ENCODE data around the gene S100A9. TPM values are rescaled to one million over a fixed set of nuclear protein-coding genes. Genes with fewer than 3 reads are reported as not detected.

S100A9 gene
- total and polyA plus RNA-seq, 2 of the 4 experiments (the other 2 are of a cell fraction), result not detected

DNA sequence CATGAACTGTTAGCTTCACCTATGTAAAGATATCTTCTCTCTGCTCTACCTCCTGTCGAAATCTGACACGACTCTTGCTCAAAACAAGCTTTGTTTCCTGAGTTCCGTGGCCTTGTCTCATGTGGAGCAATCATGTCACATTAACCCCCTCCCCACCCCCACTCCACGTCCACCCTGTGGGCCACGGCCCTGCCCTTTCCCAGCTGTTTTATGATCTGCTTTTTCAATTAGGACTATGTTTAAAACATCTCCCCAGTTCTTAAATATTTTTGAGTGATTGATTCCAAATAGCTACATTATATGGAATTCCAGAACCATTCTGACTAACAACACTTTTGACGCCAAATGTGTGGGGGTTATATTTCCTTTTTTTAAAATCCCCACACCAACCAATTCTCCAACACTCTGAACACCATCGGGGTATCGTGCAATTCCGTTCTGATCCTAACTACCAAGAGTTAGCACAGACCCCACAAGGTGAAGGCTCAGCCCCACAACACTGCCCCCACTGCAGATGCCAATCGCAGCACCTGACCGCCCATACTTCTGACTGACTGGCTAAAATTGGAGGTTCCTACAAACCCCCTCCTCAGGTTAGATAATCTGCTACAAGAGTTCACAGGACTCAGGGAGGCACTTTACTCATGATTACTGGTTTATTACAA lies 45.9 kb downstream of the S100A9 start:
- TF ChIP-seq, protein P1, sequence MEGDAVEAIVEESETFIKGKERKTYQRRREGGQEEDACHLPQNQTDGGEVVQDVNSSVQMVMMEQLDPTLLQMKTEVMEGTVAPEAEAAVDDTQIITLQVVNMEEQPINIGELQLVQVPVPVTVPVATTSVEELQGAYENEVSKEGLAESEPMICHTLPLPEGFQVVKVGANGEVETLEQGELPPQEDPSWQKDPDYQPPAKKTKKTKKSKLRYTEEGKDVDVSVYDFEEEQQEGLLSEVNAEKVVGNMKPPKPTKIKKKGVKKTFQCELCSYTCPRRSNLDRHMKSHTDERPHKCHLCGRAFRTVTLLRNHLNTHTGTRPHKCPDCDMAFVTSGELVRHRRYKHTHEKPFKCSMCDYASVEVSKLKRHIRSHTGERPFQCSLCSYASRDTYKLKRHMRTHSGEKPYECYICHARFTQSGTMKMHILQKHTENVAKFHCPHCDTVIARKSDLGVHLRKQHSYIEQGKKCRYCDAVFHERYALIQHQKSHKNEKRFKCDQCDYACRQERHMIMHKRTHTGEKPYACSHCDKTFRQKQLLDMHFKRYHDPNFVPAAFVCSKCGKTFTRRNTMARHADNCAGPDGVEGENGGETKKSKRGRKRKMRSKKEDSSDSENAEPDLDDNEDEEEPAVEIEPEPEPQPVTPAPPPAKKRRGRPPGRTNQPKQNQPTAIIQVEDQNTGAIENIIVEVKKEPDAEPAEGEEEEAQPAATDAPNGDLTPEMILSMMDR (conservative IDR thresholded peaks at IDR 0.05; ENCODE audit: low read depth, low read length), result no peak
- TF ChIP-seq NFE2L2 (IDR thresholded peaks at IDR 0.05; ENCODE audit: low read depth, low read length), result no peak
- TF ChIP-seq MAFK (IDR thresholded peaks at IDR 0.05; ENCODE audit: low read depth, low read length), result no peak
- TF ChIP-seq, protein P2, sequence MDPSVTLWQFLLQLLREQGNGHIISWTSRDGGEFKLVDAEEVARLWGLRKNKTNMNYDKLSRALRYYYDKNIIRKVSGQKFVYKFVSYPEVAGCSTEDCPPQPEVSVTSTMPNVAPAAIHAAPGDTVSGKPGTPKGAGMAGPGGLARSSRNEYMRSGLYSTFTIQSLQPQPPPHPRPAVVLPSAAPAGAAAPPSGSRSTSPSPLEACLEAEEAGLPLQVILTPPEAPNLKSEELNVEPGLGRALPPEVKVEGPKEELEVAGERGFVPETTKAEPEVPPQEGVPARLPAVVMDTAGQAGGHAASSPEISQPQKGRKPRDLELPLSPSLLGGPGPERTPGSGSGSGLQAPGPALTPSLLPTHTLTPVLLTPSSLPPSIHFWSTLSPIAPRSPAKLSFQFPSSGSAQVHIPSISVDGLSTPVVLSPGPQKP (IDR thresholded peaks at IDR 0.05; ENCODE audit: borderline replicate concordance, low read depth, low read length), result no peak
- TF ChIP-seq, protein P3, sequence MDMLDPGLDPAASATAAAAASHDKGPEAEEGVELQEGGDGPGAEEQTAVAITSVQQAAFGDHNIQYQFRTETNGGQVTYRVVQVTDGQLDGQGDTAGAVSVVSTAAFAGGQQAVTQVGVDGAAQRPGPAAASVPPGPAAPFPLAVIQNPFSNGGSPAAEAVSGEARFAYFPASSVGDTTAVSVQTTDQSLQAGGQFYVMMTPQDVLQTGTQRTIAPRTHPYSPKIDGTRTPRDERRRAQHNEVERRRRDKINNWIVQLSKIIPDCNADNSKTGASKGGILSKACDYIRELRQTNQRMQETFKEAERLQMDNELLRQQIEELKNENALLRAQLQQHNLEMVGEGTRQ (IDR thresholded peaks at IDR 0.05; ENCODE audit: low read depth, low read length), result no peak
- no peak for TF ChIP-seq CEBPB (IDR thresholded peaks at IDR 0.05; ENCODE audit: low read depth, low read length)
- TF ChIP-seq SMC3 (IDR thresholded peaks at IDR 0.05; ENCODE audit: low read depth, low read length), result no peak
- TF ChIP-seq FOS (IDR thresholded peaks at IDR 0.05; ENCODE audit: low read depth, low read length), result no peak
- TF ChIP-seq MAZ (IDR thresholded peaks at IDR 0.05; ENCODE audit: borderline replicate concordance, low read depth, low read length), result no peak
- TF ChIP-seq BHLHE40 (IDR thresholded peaks at IDR 0.05; ENCODE audit: low read depth, low read length), result no peak
- TF ChIP-seq RFX5 (IDR thresholded peaks at IDR 0.05; ENCODE audit: low read depth, low read length), result no peak
- TF ChIP-seq POLR2A (IDR thresholded peaks at IDR 0.05; ENCODE audit: low read depth, low read length), result no peak
- TF ChIP-seq RAD21 (IDR thresholded peaks at IDR 0.05; ENCODE audit: low read length), result no peak
- no peak for TF ChIP-seq RCOR1 (IDR thresholded peaks at IDR 0.05; ENCODE audit: insufficient replicate concordance, low read length)
- no peak for TF ChIP-seq MXI1 (IDR thresholded peaks at IDR 0.05; ENCODE audit: borderline replicate concordance, low read depth, low read length)
- no peak for TF ChIP-seq CHD1 (IDR thresholded peaks at IDR 0.05; ENCODE audit: low read depth, low read length)
- no peak overlapping the region for H3K4me2 ChIP-seq (ENCODE audit: low read depth, low read length)
- BruUV-seq (replicated peaks), result no TSS peak
- H3K9me1 ChIP-seq (ENCODE audit: insufficient read depth, low read length), result no peaks in the 10 kb centered on the region
- no peak overlapping the region for H2BK5ac ChIP-seq (ENCODE audit: low read depth, low read length, poor library complexity, severe bottlenecking)
- no peak overlapping the region for H2BK20ac ChIP-seq (ENCODE audit: low read depth, low read length)
- intact Hi-C loops (cut with micrococcal nuclease) (no loop called here), dilution Hi-C loops (cut with HindIII; ENCODE audit: low sequenced_read_pairs, unreplicated experiment) (no loop called here), in situ Hi-C loops (cut with MboI; ENCODE audit: low sequenced_read_pairs) (no loop called here)
- no peak overlapping the region for H2BK15ac ChIP-seq (ENCODE audit: low read depth, low read length)
- no peak overlapping the region for H3K9ac ChIP-seq (ENCODE audit: low read depth, low read length)
- H4K8ac ChIP-seq (ENCODE audit: low read depth in 2 of 2, low read length in 2 of 2), result no peak overlapping the region
- H3K9me3 ChIP-seq (ENCODE audit: control insufficient read depth, insufficient read depth, low read length), result no peaks in the 10 kb centered on the region
- H2AK9ac ChIP-seq (replicated peaks; ENCODE audit: low read depth, low read length, poor library complexity), result no peak overlapping the region
- DNase-seq (no peak), ATAC-seq (ENCODE audit: low read depth) (no peak)
- H3K4ac ChIP-seq (ENCODE audit: low read depth, low read length), result no peak overlapping the region
- H2BK120ac ChIP-seq (ENCODE audit: low read depth, low read length), result no peak overlapping the region
- no peaks in the 10 kb centered on the region for H3K79me1 ChIP-seq (ENCODE audit: low read depth in 1 of 2, low read length in 2 of 2)
- H4K20me1 ChIP-seq (ENCODE audit: insufficient read depth, low read length), result no peaks in the 10 kb centered on the region
- H3K4me3 ChIP-seq (ENCODE audit: insufficient read depth, low read depth, low read length), result no peak overlapping the region
- WGBS, 2 experiments (ENCODE audit: extremely low coverage in 2 of 2, insufficient read length in 1 of 2), result 42% methylated on average over 3 of the region's 11 CpGs; no CpG with 5 or more reads in 1 of the 2 experiments
- H3K4me1 ChIP-seq (ENCODE audit: control insufficient read depth, insufficient read depth, low read length), result no peaks in the 10 kb centered on the region
- ChIA-PET CTCF (no interaction called here), POLR2A (ENCODE audit: unreplicated experiment) (no interaction called here)
- no peak overlapping the region for H2AK5ac ChIP-seq (ENCODE audit: low read depth, low read length)
- H3K27ac ChIP-seq (ENCODE audit: insufficient read depth, low read length), result no peak overlapping the region
- no peaks in the 10 kb centered on the region for H3K36me3 ChIP-seq (ENCODE audit: control insufficient read depth, insufficient read depth, low read length)
- H3K23ac ChIP-seq (ENCODE audit: low read depth, low read length), result no peak overlapping the region
- H2AFZ ChIP-seq (replicated peaks; ENCODE audit: low read length, poor library complexity), result no peak overlapping the region
- no peak overlapping the region for H3K56ac ChIP-seq (ENCODE audit: extremely low read depth, insufficient read depth, low read length)
- H3K27me3 ChIP-seq (ENCODE audit: control insufficient read depth, insufficient read depth, low read length), result peaks cover 4% of the 10 kb centered on the region; the same call in 1 of the 2 replicates
- H3K14ac ChIP-seq (replicated peaks; ENCODE audit: low read depth, low read length), result no peak overlapping the region
- no peak overlapping the region for H3K18ac ChIP-seq (ENCODE audit: low read depth, low read length)
- no peak overlapping the region for H4K5ac ChIP-seq (ENCODE audit: low read depth, low read length)
- no peak overlapping the region for H4K91ac ChIP-seq (ENCODE audit: insufficient read depth, low read depth, low read length)
